Hepatocyte (in vitro differentiated cells): ENCODE results near the gene SRPK1. TPM values are rescaled to one million over a fixed set of nuclear protein-coding genes. Genes with fewer than 3 reads are reported as not detected.

Experiments
- DNase-seq: peaks from one replicate; pipeline ENCODE4 v3.0.0-alpha.2; 2016; ENCODE audit warnings: low spot score
- H2AFZ ChIP-seq: fragments of 200-600 bp; sonication (generic); 2 replicates; pipeline ENCODE4 v1.6.0; 2016; ENCODE audit warnings: antibody characterized with exemption, mild to moderate bottlenecking
- H3K27ac ChIP-seq: fragments of 200-600 bp; sonication (generic); 2 replicates; pipeline ENCODE4 v1.5.1; 2016; ENCODE audit warnings: mild to moderate bottlenecking
- H3K27me3 ChIP-seq: fragments of 200-600 bp; sonication (generic); 2 replicates; pipeline ENCODE4 v1.6.1; 2016
- H3K36me3 ChIP-seq: fragments of 200-600 bp; sonication (generic); replicated peaks from 2 replicates; pipeline ENCODE4 v1.5.1; 2016; ENCODE audit warnings: low read depth; ENCODE audit not compliant: insufficient read depth
- H3K4me1 ChIP-seq: fragments of 200-600 bp; sonication (generic); 2 replicates; pipeline ENCODE4 v1.5.1; 2016; ENCODE audit warnings: mild to moderate bottlenecking, moderate library complexity; ENCODE audit not compliant: insufficient read depth
- H3K4me2 ChIP-seq: fragments of 200-600 bp; sonication (generic); 2 replicates; pipeline ENCODE4 v1.6.0; 2016
- H3K4me3 ChIP-seq: fragments of 200-600 bp; sonication (generic); 2 replicates; pipeline ENCODE4 v1.5.1; 2016; ENCODE audit warnings: mild to moderate bottlenecking
- H3K79me2 ChIP-seq: fragments of 200-600 bp; sonication (generic); 2 replicates; pipeline ENCODE4 v1.6.0; 2017; ENCODE audit warnings: mild to moderate bottlenecking
- H3K9me2 ChIP-seq: fragments of 200-600 bp; sonication (generic); replicated peaks from 2 replicates; pipeline ENCODE4 v1.6.0; 2017; ENCODE audit warnings: mild to moderate bottlenecking; ENCODE audit not compliant: insufficient read depth
- H3K9me3 ChIP-seq: fragments of 200-600 bp; sonication (generic); 2 replicates; pipeline ENCODE4 v1.5.1; 2016; ENCODE audit warnings: low read depth, mild to moderate bottlenecking
- H4K20me1 ChIP-seq: fragments of 200-600 bp; sonication (generic); 2 replicates; pipeline ENCODE4 v1.6.0; 2016; ENCODE audit warnings: mild to moderate bottlenecking; ENCODE audit not compliant: insufficient read depth, poor library complexity, severe bottlenecking
- EZH2 ChIP-seq: fragments of 200-600 bp; sonication (generic); IDR thresholded peaks from 2 replicates; pipeline ENCODE4 v1.6.1; 2016; ENCODE audit warnings: antibody characterized with exemption, mild to moderate bottlenecking, borderline replicate concordance
- EZH2phosphoT487 ChIP-seq: fragments of 200-600 bp; sonication (generic); IDR thresholded peaks from one replicate; pipeline ENCODE4 v1.6.1; 2018; ENCODE audit warnings: antibody characterized with exemption, mild to moderate bottlenecking, low read depth, moderate library complexity; ENCODE audit not compliant: unreplicated experiment, severe bottlenecking
- WGBS: methylation state at CpG from one replicate; pipeline ENCODE4 v1.1.6; 2016; ENCODE audit warnings: low lambda C conversion rate; ENCODE audit errors: missing lambda C conversion rate; 5-methylcytosine and 5-hydroxymethylcytosine counted together
- polyA plus RNA-seq: library from polyadenylated mRNA; unstranded; fragments of >200 nt; fragmentation: Nextera tagmentation; extraction: Ambion mirVana; gene quantifications from 2 replicates; pipeline ENCODE4 v1.2.1, GENCODE V29; 2016
- total RNA-seq: library from RNA; depleted of rRNA; stranded (reverse); fragments of >200 nt; gene quantifications from 2 replicates; pipeline ENCODE4 v1.2.3, GENCODE V29; 2014
- TF ChIP-seq, protein P1 (sequence below): fragments of 200-600 bp; sonication (generic); IDR thresholded peaks from 2 replicates; pipeline ENCODE4 v1.5.1; 2016; ENCODE audit warnings: antibody characterized with exemption, mild to moderate bottlenecking; ENCODE audit not compliant: poor library complexity

The SRPK1 gene
- total and polyA plus RNA-seq, 2 experiments from 2014 or later, result 39.3 to 63.9 TPM

GRCh38 chr6:35809809-35810208 is 111.1 kb downstream of the SRPK1 start:
- Histone ChIP-seq H2AFZ (no peak overlapping the region), H4K20me1 (no peaks in the 10 kb centered on the region), H3K27me3 (no peaks in the 10 kb centered on the region), H3K4me2 (no peak overlapping the region), H3K4me3 (no peak overlapping the region), H3K9me2 (no peaks in the 10 kb centered on the region), H3K27ac (no peak overlapping the region), H3K4me1 (no peaks in the 10 kb centered on the region), H3K9me3 (no peaks in the 10 kb centered on the region), H3K79me2 (no peaks in the 10 kb centered on the region), H3K36me3 (no peaks in the 10 kb centered on the region)
- 86% methylated on average over 5 of the region's 5 CpGs for WGBS
- TF ChIP-seq EZH2phosphoT487 (no peak), EZH2 (no peak)
- DNase-seq, result no peak

DNA sequence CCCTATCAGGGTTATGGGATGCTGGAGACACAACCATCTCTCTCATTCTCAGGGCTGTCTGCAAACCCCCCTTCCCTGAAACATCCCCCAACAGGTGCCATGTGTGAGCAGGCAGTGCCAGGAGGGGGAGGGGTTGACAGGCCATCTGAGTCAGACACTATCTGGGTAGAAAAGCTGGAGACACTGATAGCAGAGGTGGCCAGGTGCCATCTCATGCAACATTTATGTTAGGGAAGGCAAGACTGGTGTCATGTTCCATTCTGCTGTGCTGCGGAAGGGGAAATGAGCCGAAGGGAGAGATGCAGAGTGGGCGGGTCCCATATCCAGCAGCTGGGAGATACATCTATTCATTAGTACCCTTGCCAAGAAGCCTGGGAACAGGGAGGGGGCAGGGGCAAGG is 112.2 kb downstream of the SRPK1 start:
- Histone ChIP-seq H3K79me2 (no peaks in the 10 kb centered on the region), H3K4me1 (no peaks in the 10 kb centered on the region), H3K4me2 (no peak overlapping the region), H3K27ac (no peak overlapping the region), H3K9me3 (no peaks in the 10 kb centered on the region), H2AFZ (no peak overlapping the region), H3K4me3 (no peak overlapping the region), H3K36me3 (no peaks in the 10 kb centered on the region), H3K9me2 (no peaks in the 10 kb centered on the region), H3K27me3 (no peaks in the 10 kb centered on the region), H4K20me1 (no peaks in the 10 kb centered on the region)
- DNase-seq, result no peak
- WGBS, result 84% methylated on average over 3 of the region's 3 CpGs
- TF ChIP-seq EZH2phosphoT487 (no peak), EZH2 (no peak)
- TF ChIP-seq, protein P1, sequence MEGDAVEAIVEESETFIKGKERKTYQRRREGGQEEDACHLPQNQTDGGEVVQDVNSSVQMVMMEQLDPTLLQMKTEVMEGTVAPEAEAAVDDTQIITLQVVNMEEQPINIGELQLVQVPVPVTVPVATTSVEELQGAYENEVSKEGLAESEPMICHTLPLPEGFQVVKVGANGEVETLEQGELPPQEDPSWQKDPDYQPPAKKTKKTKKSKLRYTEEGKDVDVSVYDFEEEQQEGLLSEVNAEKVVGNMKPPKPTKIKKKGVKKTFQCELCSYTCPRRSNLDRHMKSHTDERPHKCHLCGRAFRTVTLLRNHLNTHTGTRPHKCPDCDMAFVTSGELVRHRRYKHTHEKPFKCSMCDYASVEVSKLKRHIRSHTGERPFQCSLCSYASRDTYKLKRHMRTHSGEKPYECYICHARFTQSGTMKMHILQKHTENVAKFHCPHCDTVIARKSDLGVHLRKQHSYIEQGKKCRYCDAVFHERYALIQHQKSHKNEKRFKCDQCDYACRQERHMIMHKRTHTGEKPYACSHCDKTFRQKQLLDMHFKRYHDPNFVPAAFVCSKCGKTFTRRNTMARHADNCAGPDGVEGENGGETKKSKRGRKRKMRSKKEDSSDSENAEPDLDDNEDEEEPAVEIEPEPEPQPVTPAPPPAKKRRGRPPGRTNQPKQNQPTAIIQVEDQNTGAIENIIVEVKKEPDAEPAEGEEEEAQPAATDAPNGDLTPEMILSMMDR, result no peak

DNA sequence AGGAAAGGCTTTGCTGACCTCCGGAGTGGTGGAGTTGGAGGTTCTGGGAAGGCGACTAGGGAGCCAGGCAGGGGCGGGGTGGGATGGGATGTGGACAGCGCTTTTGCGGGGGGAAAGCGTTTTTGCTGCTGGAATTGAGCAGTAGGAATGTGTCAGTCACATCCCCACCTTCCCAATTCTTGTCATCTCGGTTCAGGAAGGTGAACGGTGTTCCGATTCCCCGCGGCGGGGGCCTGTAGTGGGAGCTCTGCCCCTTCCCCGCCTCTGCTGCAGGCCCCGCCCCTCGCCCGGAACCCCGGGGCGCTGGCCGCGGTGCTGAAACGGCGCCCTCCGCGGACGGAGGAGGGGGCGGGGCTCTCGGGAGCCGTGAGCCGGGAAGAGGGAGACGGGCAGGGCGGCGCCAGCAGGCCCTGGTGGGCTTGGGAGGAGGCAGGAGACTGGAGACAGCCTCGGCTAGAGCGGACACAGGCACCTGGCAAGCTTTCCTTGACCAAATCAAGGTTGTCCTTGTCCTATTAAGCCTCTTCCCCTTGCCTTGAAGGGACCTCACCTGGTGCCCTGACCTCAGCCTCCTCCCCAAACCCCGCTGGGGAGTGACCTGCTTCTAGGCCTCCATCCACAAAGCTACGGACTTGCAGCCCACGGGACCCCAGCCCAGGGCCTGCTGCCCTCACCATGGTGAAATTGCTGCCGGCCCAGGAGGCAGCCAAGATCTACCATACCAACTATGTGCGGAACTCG is 115.7 kb downstream of the SRPK1 start, which contains the start of gene LHFPL5:
LHFPL5 (plus strand) TSS at position 357 of the 741 bp plus-strand sequence; CDS start at position 676, 319 bp downstream.
- Histone ChIP-seq H2AFZ (no peak within 1 kb of the TSS), H3K9me2 (no peaks in the 10 kb centered on the region), H3K4me1 (no peaks in the 10 kb centered on the region), H3K79me2 (no peaks in the 10 kb centered on the region), H3K4me3 (no peak within 1 kb of the TSS), H3K9me3 (no peaks in the 10 kb centered on the region), H3K4me2 (peak within 1 kb of the TSS; percentile 90), H3K36me3 (no peaks in the 10 kb centered on the region), H3K27me3 (no peaks in the 10 kb centered on the region), H4K20me1 (no peaks in the 10 kb centered on the region), H3K27ac (no peak within 1 kb of the TSS)
- WGBS, result 28% methylated on average over 18 of the region's 40 CpGs
- peak; percentile 81 for DNase-seq
- TF ChIP-seq EZH2phosphoT487, result no peak
- TF ChIP-seq, protein P1, result no peak
- no peak for TF ChIP-seq EZH2

DNA sequence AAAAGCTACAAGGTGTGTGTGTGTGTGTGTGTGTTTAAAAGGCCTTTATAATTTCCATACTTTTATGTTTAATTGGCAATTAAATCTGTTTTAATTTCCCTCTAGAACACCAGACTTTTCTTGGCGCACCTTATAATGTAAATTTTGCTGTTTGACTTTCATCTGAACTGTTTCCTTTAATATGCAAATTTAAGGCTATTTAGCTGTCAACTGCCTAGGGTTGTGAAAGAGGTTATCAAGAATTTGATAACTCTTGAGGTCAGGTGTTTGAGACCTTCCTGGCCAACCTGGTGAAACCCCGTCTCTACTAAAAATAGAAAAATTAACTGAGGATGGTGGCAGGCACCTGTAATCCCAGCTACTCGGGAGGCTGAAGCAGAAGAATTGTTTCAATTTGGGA is 119.8 kb downstream of the SRPK1 start:
- Histone ChIP-seq H3K79me2 (no peaks in the 10 kb centered on the region), H3K4me2 (no peak overlapping the region), H3K36me3 (no peaks in the 10 kb centered on the region), H4K20me1 (no peaks in the 10 kb centered on the region), H2AFZ (no peak overlapping the region), H3K4me1 (no peaks in the 10 kb centered on the region), H3K9me2 (no peaks in the 10 kb centered on the region), H3K27ac (no peak overlapping the region), H3K27me3 (no peaks in the 10 kb centered on the region), H3K4me3 (no peak overlapping the region), H3K9me3 (no peaks in the 10 kb centered on the region)
- DNase-seq, result no peak
- WGBS, result 59% methylated on average over 3 of the region's 3 CpGs
- TF ChIP-seq, protein P1, result no peak
- TF ChIP-seq EZH2, result no peak
- no peak for TF ChIP-seq EZH2phosphoT487
